ENCODE results near the gene PLXNA4. TPM values are rescaled to one million over a fixed set of nuclear protein-coding genes. Genes with fewer than 3 reads are reported as not detected.

PLXNA4 gene
- total RNA-seq, 2 experiments from 2014 or later, result 0.75 to 0.85 TPM

DNA sequence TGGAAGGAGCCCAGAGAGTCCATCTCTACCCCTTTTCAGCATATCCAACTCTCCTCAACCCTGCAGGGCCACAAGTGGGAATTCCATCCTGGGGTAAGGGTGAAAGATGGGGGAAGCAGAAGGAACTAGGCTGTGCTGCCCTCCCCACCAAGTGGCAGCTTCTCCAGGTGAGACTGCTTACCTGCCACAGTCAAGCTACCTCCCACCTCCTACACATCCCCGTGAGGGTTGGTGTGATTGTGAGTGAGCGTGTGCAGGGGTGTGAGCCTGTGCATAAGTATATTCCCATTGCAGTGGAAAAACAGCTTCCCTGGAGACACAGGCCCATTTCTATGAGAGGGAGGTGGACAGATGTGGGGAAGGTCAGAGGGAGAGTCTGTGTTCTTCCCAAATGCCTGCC lies 376.6 kb downstream of the PLXNA4 start:
- DNase-seq, result no peak
- CTCF ChIA-PET, result no interaction called here
- intact Hi-C loops (cut with DNase I, micrococcal nuclease), result no loop called here
- POLR2A ChIA-PET, result no interaction called here
- no peak overlapping the region for H3K27ac ChIP-seq (ENCODE audit: low read depth in 1 of 2, low read length in 2 of 2)
- no peaks in the 10 kb centered on the region for H3K4me1 ChIP-seq (ENCODE audit: insufficient read depth, low read length)
- H3K4me3 Mint-ChIP-seq, result no peak overlapping the region
- TF ChIP-seq, protein P1, sequence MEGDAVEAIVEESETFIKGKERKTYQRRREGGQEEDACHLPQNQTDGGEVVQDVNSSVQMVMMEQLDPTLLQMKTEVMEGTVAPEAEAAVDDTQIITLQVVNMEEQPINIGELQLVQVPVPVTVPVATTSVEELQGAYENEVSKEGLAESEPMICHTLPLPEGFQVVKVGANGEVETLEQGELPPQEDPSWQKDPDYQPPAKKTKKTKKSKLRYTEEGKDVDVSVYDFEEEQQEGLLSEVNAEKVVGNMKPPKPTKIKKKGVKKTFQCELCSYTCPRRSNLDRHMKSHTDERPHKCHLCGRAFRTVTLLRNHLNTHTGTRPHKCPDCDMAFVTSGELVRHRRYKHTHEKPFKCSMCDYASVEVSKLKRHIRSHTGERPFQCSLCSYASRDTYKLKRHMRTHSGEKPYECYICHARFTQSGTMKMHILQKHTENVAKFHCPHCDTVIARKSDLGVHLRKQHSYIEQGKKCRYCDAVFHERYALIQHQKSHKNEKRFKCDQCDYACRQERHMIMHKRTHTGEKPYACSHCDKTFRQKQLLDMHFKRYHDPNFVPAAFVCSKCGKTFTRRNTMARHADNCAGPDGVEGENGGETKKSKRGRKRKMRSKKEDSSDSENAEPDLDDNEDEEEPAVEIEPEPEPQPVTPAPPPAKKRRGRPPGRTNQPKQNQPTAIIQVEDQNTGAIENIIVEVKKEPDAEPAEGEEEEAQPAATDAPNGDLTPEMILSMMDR (IDR thresholded peaks at IDR 0.05), result no peak
- peaks cover 11% of the 10 kb centered on the region for H3K27me3 Mint-ChIP-seq
- H3K4me1 Mint-ChIP-seq (ENCODE audit: low read depth), result no peaks in the 10 kb centered on the region
- H3K9me3 ChIP-seq (ENCODE audit: control insufficient read depth in 1 of 2, insufficient read depth in 1 of 2, low read length in 2 of 2), result peaks cover 0 to 7% of the 10 kb centered on the region in 2 experiments
- no peak for ATAC-seq (ENCODE audit: poor library complexity)
- no peaks in the 10 kb centered on the region for H3K36me3 Mint-ChIP-seq (ENCODE audit: low read depth)
- no peaks in the 10 kb centered on the region for H3K36me3 ChIP-seq (ENCODE audit: insufficient read depth, low read length)
- no peaks in the 10 kb centered on the region for H3K27me3 ChIP-seq (ENCODE audit: control insufficient read depth in 1 of 2, insufficient read depth in 2 of 2, low read length in 2 of 2)
- no peak overlapping the region for H3K27ac Mint-ChIP-seq
- H3K4me3 ChIP-seq (ENCODE audit: low read length), result no peak overlapping the region
- peaks cover 2% of the 10 kb centered on the region for H3K9me3 Mint-ChIP-seq

DNA sequence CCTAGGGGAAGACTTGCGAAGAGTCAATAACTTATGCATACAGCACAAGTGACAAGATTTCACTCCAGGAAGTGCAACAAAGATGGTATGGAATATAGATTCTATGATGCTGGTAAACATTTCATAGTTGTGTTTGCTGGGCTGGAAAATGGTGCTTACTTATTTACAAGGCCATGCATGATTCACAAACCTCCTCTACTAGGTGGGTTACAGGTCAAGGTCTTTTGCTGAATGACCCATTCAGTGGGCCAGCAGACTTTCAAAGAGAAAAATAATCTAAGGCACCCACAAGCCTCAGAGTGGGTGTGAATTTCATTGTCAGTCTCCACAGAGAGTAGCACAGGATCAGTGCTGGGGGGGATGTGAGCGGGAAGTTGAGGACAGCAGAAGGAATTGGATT lies 378.5 kb downstream of the PLXNA4 start:
- no peak for DNase-seq
- Histone ChIP-seq H3K27ac (ENCODE audit: low read depth in 1 of 2, low read length in 2 of 2) (no peak overlapping the region), H3K4me3 (ENCODE audit: low read length) (no peak overlapping the region), H3K27me3 (ENCODE audit: control insufficient read depth in 1 of 2, insufficient read depth in 2 of 2, low read length in 2 of 2) (no peaks in the 10 kb centered on the region), H3K36me3 (ENCODE audit: insufficient read depth, low read length) (no peaks in the 10 kb centered on the region), H3K9me3 (ENCODE audit: control insufficient read depth in 1 of 2, insufficient read depth in 1 of 2, low read length in 2 of 2) (peaks cover 0 to 5% of the 10 kb centered on the region in 2 experiments), H3K4me1 (ENCODE audit: insufficient read depth, low read length) (no peaks in the 10 kb centered on the region)
- H3K4me3 Mint-ChIP-seq, result no peak overlapping the region
- peaks cover 2% of the 10 kb centered on the region for H3K9me3 Mint-ChIP-seq
- no peak for ATAC-seq (ENCODE audit: poor library complexity)
- ChIA-PET CTCF (no interaction called here), POLR2A (no interaction called here)
- no peak overlapping the region for H3K27ac Mint-ChIP-seq
- intact Hi-C loops (cut with DNase I, micrococcal nuclease), result no loop called here
- H3K27me3 Mint-ChIP-seq, result peaks cover 5% of the 10 kb centered on the region
- TF ChIP-seq, protein P1 (IDR thresholded peaks at IDR 0.05), result no peak
- H3K36me3 Mint-ChIP-seq (ENCODE audit: low read depth), result no peaks in the 10 kb centered on the region
- H3K4me1 Mint-ChIP-seq (ENCODE audit: low read depth), result no peaks in the 10 kb centered on the region

DNA sequence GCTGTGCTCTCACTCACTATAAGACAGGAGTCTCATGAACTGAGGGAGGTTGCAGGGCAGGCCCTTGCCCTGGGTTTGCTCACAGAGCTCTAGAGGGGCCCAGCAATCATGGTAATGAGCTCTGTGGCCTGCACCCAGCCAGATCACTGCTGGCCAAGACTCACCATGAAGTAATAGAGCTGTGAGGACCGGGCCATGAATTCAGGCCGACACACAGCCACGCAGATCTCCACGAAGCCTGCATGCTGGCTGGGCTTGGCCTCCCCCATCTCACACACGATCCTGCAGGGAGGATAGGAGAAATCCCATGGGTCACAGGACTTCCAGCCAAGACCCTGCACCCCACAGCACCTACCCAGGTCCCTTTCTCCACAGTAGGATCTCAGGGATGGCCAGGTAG lies 382.4 kb downstream of the PLXNA4 start:
- H3K9me3 ChIP-seq (ENCODE audit: control insufficient read depth in 1 of 2, insufficient read depth in 1 of 2, low read length in 2 of 2), result no peaks in the 10 kb centered on the region
- H3K4me3 ChIP-seq (ENCODE audit: low read length), result no peak overlapping the region
- no peaks in the 10 kb centered on the region for H3K27me3 ChIP-seq (ENCODE audit: control insufficient read depth in 1 of 2, insufficient read depth in 2 of 2, low read length in 2 of 2)
- TF ChIP-seq, protein P1 (IDR thresholded peaks at IDR 0.05), result no peak
- intact Hi-C loops (cut with DNase I, micrococcal nuclease), result no loop called here
- DNase-seq (no peak), ATAC-seq (ENCODE audit: poor library complexity) (no peak)
- ChIA-PET CTCF (no interaction called here), POLR2A (no interaction called here)
- H3K4me1 ChIP-seq (ENCODE audit: insufficient read depth, low read length), result no peaks in the 10 kb centered on the region
- no peak overlapping the region for H3K4me3 Mint-ChIP-seq
- H3K4me1 Mint-ChIP-seq (ENCODE audit: low read depth), result no peaks in the 10 kb centered on the region
- H3K36me3 Mint-ChIP-seq (ENCODE audit: low read depth), result no peaks in the 10 kb centered on the region
- no peaks in the 10 kb centered on the region for H3K9me3 Mint-ChIP-seq
- H3K27me3 Mint-ChIP-seq, result peaks cover 5% of the 10 kb centered on the region
- no peak overlapping the region for H3K27ac ChIP-seq (ENCODE audit: low read depth in 1 of 2, low read length in 2 of 2)
- no peak overlapping the region for H3K27ac Mint-ChIP-seq
- no peaks in the 10 kb centered on the region for H3K36me3 ChIP-seq (ENCODE audit: insufficient read depth, low read length)

Measured in CD4-positive, alpha-beta T cell (primary cell).